ENCODE results near the gene GCGR.
A peak's percentile ranks its signal among the peaks of the same experiment; 100 is the strongest.
"Not testable (repeated sequence)": the region's sequence is repeated elsewhere in the genome, so short reads cannot be mapped to it uniquely, and the experiment has no call there.

GCGR gene

DNA sequence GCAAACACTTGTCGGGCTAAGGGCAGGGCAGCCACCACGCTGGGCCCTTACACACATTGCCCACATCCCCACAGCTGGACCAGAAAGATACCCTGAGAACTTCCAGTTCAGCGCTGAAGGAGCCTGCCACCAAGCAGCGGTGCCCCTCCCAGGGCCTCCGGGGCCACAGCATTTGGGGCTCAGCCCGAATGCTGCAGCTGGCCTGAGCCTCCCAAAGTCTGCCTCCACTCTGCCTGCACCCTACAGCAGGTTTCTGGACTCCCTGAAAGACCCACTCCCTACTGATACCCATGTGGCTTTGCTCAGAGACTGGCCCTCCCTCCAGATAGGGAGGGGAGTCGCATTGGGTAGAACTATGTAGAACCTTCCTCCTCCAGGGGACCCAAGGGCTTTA lies 27.6 kb downstream of the GCGR start:
- FAIRE-seq: peak; percentile 21

DNA sequence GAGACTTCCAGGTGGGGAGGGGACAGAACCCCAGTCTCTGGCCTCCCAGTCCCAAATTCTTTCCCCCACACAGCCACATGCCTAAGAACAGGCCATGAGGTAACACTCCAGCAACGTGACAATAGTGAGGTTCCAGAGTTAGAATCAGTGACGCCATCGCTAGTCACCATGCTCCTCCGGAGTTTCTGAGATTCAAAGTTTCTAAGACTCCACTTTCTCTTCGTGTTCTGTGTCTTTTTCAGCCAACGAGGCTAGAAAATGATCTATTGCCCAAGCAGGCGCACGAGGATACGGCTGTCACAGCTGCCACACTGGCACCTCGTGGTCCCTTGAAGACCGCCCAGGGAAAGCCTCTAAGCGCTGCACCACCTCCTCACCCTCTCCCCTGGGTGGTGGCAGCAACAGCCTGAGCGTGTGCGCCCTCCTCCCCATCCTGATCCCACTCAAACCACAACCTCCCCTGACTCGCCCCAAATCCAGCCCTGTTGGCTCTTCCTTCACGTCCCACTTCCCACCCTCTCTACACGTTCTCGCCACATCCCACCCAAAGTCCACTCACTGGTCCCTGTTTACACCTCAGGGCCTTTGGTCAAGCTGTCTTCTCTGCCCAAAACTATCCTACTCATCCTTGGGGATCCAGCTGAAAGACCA lies 28.1 kb downstream of the GCGR start:
- FAIRE-seq: peak; percentile 29
- DNase-seq (ENCODE audit: extremely low spot score, insufficient read length, low read depth): no peak

More for the DNA sequence above, 27.6 kb downstream of the GCGR start:
- DNase-seq (ENCODE audit: extremely low spot score, insufficient read length, low read depth): no peak

DNA sequence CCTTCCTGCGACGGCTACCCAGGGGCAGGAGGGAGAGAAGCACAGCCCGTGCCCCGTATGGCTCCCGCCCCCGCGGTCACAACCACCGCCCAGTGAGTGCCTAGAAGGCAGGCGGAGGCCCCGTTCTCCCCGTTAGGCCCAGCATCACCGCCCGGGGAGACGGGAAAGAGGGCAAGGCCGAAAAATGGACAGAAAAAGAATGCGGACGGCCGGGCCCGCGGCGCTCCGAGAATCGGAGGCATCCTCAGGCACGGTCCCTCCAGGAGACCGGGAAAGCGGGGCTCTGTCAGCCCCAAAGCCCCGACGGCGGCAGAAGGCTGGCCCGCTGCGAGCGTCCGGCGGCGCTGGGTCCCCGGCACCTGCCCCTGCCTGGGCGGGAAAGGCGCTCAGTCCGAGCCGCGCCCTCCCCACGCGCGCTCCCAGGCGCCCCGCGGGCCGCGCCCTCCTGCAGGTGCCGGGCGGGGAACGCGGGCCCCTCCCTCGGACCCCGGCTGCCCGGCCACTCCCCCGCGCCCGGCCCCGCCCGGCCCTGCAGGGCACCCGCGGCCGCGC lies 28.7 kb downstream of the GCGR start:
- DNase-seq (ENCODE audit: extremely low spot score, insufficient read length, low read depth) (no peak), FAIRE-seq (no peak)

DNA sequence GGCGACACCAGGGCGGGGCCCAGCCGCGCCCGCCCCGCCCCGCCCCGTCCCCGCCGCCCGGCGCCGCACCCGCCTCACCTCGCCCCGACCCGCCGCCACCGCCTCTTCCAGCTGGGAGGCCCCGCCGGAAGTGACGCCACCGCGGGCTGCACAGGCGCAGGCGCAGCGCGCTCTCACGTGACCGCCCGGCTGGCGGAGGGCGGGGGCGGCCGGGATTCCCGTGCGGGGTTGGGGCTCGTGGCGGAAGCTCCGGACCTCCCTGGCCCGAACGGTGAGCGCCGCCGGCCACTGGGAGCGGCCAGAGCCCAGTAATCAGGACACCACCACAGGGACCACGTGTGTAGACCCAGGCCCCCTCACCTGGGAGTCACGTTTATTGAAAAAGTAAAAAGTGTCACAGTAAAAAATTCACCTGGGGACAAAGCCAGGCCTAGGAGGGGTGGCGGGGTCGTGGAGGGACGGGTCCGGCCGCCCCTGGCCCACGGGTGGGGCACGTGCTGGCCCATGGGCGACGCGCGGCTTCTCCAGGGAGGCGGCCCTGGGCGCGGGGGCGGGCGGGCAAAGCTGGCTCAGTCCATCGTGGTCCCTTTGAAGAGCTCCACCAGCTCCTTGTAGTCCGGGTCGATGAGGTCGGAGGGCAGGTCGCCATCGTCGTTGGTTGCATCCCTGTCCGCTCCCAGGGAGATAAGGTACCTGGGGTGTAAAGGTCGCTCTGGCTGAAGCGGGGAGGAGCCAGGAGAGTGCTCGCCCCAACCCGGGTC lies 29.4 kb downstream of the GCGR start, which contains the start of gene MCRIP1:
Gene MCRIP1 (minus strand): TSS at position 132 of the 761 bp plus-strand sequence. CDS start 8,785 bp downstream, outside the sequence.
- peak; percentile 98 for DNase-seq (ENCODE audit: extremely low spot score, insufficient read length, low read depth)
- peak; percentile 78 for FAIRE-seq

DNA sequence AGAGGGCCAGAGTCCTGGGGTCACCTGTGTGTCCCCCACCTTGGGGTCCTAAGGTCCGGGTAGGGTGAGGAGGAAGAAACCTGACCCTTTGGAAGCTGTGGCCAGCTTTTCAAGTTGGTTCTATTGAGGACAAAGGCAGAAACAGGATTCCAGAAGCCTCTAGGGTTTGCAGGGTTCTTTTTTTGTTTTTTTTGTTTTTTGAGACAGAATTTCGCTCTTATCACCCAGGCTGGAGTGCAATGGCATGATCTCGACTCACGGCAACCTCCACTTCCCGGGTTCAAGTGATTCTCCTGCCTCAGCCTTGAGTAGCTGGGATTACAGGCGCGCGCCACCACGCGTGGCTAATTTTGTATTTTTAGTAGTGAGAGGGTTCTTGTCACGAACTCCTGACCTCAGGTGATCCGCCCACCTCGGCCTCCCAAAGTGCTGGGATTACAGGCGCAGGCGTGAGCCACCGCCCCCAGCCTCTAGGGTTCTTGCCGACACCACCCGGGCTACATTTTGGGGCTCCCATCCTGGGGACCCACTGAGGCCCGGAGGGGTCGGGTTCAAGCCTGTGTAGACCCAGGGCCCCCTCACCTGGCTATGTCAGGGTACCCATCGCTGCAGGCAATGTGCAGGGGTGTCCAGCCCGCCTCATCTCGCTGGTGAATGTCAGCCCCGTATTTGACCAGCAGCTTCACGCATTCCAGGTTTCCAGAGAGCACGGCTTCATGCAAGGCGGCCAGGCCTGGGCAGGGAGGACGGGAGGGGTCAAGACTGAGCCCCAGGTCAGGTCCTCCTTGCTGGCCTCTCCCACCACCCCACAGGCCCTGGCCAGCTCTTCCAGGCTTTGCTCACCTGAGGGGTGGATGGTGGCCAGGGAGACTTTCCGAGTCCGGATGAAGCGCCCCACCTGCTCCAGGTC lies 30.2 kb downstream of the GCGR start:
- no peak for DNase-seq (ENCODE audit: extremely low spot score, insufficient read length, low read depth)
- FAIRE-seq: no peak

DNA sequence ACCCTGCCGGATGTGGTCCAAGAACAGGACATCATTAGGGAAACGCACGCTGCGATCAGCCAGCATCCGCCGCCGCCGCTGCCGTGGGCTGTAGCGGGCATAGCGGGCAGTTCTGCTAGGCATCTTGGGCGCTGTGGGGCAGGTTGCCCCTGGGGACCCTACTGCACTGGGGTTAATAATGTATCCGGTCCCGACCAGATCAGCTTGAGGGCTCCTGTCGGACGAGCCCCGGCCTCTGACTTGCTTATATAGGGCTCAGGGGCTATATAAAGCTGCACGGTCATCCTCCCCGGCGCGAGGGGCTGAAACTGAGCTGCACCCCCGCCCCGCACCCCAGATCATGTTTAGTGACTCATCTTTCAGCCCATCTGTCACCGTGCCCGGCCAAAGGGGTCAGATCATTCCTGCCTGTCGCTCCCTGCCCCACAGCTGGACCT lies 30.9 kb downstream of the GCGR start, which contains the start of gene PPP1R27:
Gene PPP1R27 (minus strand): TSS at position 220 of the 437 bp plus-strand sequence. CDS start 97 bp downstream, at position 123.
- DNase-seq (ENCODE audit: extremely low spot score, insufficient read length, low read depth) (no peak), FAIRE-seq (no peak)

DNA sequence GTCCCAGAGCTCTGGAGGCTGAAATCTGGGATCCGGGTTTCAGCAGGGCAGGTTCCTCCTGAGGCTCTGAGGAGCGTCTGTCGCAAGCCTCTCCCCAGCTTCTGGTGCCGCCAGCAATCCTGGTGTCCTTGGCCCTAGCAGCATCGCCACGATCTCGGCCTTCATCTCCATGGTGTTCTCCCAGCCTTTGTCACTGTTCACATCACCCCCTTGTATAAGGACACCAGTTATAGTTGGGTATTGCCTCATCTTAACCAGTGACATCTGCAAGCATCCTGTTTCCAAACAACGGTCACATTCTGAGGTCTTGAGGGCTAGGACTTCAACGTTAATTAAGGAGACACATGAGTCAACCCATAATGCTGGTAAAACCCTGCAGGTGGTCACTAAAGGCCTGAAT lies 33.7 kb downstream of the GCGR start:
- no peak for FAIRE-seq
- no peak for DNase-seq (ENCODE audit: extremely low spot score, insufficient read length, low read depth)

DNA sequence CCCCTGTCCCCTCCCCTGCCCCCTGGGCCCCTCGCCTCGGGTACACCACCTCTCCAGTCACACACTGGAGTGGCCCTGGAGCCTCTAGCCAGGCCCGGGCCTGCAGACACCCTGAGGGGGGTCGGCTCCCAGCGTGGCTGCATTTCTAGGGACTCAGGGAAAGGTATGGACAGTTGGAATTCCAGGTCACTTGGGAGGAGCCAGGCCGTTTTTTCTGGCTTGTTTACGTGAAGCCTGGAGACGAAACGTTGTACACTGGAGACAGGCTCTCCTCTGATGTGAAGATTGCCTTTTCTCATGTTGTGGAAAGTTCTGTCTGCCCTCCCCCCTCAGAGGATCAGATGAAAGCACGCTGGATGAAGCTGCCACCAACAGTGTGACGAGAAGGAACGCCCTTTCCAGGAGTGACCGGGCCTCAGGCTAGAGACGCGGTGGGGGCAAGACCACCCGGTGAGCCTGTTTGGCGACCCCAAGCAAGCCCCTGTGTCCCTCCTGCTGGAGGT lies 34.9 kb downstream of the GCGR start:
- no peak for FAIRE-seq
- no peak for DNase-seq (ENCODE audit: extremely low spot score, insufficient read length, low read depth)

DNA sequence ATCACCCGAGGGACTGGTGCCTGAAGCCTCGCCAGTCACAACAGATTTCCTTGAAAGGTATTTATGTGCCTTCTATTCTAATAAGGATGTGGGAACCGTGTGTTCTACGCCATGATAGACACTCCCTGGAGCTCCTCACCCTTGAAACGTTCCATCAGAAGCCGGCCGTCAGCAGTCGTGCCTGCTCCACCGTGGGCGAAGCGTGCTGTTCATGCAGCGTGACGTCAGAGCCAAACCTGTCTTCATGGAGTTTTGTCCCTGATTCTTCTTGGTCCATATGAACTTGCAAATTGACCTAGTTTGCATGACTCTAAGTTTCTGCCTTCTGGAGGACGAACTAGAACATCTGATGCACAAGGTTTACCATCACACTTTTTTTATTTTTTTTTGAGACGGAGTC lies 35.4 kb downstream of the GCGR start:
- FAIRE-seq: no peak

DNA sequence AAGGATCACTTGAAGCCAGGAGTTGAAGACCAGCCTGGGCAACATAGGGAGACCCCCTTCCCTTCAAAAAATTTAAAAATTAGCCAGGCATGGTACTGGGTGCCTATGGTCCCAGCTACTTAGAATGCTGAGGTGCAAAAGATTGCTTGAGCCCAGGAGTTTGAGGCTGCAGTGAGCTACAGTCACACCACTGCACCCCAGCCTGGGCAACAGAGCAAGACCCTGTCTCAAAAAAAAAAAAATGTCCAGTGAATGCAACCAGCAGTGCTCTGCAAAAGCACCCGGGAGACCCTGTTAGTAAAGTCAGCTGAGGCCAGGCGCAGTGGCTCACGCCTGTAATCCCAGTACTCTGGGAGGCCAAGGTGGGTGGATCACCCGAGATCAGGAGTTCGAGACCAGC lies 36.1 kb downstream of the GCGR start:
- DNase-seq (ENCODE audit: extremely low spot score, insufficient read length, low read depth); FAIRE-seq: not testable (repeated sequence)

More for the DNA sequence above, 35.4 kb downstream of the GCGR start:
- DNase-seq (ENCODE audit: extremely low spot score, insufficient read length, low read depth): no peak

DNA sequence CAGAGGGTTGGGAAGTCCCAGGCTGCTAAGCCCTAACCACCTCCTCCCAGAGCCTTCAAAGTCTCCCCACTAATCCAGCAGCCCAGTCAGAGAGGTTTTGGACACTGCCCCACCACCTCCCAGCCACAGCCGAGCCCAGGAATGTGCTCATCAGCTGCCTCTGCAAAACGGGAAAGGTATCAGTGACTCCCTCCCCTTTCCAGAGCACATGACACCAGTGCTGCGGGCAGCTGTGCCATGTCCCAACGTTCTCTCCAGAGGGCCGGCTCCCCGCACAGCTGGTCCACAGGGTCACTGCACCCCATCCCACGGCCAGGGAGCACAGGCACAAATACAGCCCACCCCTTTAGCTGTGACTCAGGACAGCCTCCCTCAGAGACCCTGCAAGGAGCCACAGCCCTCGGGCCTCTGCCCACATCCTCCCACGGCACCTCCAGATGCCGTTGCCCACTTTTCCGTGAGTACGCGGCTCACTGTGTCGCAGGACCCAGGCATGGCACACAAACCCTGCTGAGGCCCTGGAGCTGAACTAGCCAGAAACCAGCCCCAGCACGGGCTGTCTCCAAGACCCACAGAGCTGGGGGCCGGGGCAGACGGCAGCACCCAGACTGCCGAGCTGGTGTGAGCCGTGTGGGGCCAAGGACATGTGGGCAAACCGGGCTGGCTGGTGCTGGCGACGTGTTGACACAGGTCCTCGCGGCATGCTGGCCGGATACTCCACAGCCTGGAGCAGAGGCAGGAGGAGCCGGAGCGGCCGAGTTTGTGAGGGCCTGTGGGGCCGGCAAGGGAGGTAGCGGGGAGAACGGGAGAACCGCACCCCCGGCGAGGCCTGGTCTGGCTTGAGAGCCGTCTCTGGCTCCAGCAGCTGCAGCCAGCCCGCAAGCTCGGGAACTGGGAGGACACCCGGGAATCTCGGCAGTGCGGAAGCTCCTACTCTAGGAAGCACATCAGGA lies 37.2 kb downstream of the GCGR start:
- DNase-seq (ENCODE audit: extremely low spot score, insufficient read length, low read depth) (no peak), FAIRE-seq (no peak)

DNA sequence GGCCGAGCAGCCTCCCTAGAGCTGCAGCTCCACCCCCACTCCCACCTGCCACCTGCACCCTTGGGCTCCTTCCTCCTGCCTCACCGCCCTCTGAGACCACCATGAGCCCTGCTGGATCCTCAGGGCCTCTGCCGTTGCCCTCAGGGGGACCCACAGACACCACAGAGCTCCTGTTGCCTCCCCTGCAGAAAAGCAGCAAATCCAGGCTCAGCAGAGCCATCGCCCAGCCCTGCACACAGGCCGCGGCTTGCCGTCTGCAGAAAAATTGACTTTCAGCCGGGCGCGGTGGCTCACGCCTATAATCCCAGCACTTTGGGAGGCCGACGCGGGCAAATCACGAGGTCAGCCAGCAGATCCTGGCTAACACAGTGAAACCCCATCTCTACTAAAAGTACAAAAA lies 37.9 kb downstream of the GCGR start:
- DNase-seq (ENCODE audit: extremely low spot score, insufficient read length, low read depth) (no peak), FAIRE-seq (no peak)

DNA sequence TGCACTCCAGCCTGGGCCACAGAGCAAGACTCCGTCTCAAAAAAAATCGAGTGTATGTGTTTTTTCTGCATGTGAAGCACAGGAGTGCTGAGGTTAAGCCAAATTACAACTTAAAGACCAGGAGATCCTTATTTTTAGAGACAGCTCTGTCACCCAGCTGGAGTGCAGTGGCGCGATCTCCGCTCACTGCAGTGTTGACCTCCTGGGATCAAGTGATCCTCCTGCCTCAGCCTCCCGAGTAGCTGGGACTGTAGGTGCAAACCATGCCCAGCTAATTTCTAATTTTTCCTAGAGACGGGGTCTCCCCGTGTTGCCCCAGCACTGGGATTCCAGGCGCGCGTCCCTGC lies 38.4 kb downstream of the GCGR start:
- no peak for FAIRE-seq
- DNase-seq (ENCODE audit: extremely low spot score, insufficient read length, low read depth): no peak

DNA sequence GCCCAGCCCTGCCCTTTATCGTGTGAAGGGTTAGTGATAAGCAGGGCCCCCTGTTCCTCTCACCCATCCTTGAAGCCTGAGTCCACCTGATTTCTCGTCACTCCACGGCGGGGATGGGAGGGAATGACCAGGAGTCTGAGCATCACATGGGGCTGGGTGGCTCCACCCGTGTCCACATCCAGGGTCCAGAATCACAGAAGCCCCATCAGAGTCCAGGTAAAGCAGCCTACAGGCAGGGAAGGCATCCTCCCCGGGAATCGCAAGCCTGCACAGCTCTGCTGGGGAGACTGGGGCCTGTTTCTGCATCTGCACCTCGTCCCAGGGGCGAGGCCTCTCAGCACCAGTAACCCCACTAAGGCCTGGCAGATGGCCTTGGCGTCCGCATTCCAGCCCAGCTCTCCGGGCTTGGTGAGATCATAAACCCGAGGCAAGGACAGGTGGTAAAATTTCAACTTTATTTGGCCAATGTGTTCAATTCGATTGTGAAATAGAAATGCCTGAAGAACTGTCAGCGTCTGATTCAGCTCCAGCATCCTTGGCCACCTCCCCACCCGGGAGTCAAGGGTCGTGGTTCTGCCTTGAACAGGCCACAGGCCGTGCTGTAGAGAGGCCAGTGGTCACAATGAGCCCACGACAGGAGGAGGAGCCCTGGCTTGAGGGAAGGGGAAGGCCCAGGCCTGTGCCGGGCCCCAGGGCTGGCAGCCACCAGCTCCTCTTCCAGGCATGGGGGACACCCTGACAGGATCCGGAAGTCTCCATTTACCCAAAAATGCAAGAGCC lies 39.0 kb downstream of the GCGR start:
- DNase-seq (ENCODE audit: extremely low spot score, insufficient read length, low read depth) (no peak), FAIRE-seq (no peak)

DNA sequence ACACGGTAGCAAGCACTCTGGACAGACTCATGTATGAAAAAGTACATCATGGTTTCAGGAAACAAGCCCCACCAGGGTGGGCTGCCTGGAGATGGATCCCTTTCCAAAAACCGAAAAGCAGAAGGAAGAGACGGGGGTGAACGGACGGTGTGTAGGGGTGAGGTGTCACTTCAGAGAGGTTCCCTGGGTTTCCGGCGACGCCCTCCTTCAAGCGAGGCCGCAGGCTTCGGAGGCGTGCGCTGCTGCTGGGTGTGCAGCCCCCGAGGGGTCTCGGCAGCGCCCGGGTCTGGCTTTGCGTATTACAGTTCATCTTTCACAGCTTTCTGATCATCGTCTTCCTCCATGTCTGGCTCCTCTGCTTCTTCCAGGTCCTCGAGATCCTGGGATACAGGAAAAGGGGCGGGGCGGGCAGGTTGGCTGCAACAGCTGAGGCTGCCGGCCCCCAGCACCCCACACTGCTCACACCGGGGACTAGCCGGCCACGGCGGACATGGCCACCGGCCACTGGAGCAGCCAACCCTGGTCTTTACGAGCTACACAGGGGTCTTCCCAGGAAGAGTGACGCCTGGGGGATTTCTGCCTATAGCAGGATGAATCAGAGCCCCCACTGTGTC lies 39.9 kb downstream of the GCGR start:
- no peak for DNase-seq (ENCODE audit: extremely low spot score, insufficient read length, low read depth)
- FAIRE-seq: no peak

DNA sequence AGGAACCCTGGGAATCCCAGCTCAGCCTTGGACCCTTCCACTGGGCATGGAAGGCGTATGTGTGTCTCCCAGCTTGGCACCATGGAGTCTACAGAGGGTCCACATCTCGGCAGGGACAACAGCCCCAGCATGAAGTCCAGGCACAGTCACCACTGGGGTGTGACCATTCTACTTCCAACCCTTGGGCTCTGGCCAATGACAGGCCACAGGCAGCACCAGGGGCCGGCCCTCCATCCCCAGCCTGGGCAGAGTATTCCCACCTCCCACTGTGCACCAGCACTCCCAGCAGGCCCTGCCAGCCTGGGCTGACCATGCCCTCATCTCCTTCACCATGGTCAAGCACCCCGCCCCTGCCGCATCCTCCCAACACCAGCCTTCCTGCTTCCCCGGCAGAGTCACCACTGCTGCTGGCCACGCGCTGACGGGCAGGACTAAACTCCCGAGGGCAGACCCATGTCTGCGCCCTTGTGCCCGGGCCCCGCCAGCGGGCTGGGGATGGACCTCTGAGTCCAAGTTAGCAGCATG lies 40.4 kb downstream of the GCGR start:
- FAIRE-seq: no peak
- no peak for DNase-seq (ENCODE audit: extremely low spot score, insufficient read length, low read depth)

DNA sequence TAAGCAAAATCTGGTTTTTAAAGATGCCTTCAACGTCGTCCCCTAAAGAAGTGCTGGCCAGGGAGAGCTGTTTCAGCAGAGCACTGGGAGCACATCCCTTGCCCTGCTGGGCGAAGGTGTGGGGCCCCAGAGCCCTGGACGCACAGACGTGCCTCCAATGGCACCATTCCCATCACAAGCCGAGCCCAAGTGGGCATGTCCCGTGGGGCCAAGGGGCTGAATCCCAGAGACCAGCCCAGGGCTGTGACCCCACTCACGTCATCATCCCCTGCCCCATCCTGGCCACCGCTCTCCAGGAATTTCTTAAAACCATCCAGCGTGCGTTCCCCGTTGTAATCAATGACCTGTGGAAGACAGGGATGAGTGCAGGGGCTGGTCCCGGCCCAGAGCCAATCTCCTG lies 40.9 kb downstream of the GCGR start:
- DNase-seq (ENCODE audit: extremely low spot score, insufficient read length, low read depth) (no peak), FAIRE-seq (no peak)

DNA sequence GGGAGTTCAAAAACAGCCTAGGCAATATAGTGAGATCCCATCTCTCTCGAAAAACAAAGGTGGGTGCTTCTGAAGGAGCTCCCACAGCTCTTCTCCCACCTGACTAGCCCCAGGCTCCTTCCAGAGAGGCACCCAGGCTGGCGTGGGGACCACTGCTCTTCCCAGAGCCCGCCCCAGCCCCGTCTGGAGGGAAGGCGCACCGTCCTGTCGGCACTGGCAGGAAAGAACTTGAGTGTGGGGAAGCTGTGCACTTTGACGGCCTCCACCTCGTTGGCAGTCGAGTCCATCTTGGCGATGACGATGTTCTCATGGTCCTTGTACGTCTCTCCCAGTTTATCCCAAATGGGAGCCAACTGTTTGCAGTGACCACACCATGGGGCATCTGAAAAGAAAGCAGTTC lies 41.4 kb downstream of the GCGR start:
- no peak for FAIRE-seq
- no peak for DNase-seq (ENCODE audit: extremely low spot score, insufficient read length, low read depth)
